NOMO-1 treated with DMSO at 0.1 percent for 48 hours (cell line): ENCODE data around the gene AGTR2.
"Not testable (repeated sequence)": the region's sequence is repeated elsewhere in the genome, so short reads cannot be mapped to it uniquely, and the experiment has no call there.

Experiments
- DNase-seq: peaks from one replicate; lab custom pipeline; 2025; ENCODE audit not compliant: unreplicated experiment; lab: John Stamatoyannopoulos, UW

Gene AGTR2

GRCh38 chrX:116170511-116170910 is at the start of gene AGTR2:
Gene AGTR2 (plus strand): TSS chrX:116170744. CDS start chrX:116172281, 1,537 bp downstream.
- no peak for DNase-seq

DNA sequence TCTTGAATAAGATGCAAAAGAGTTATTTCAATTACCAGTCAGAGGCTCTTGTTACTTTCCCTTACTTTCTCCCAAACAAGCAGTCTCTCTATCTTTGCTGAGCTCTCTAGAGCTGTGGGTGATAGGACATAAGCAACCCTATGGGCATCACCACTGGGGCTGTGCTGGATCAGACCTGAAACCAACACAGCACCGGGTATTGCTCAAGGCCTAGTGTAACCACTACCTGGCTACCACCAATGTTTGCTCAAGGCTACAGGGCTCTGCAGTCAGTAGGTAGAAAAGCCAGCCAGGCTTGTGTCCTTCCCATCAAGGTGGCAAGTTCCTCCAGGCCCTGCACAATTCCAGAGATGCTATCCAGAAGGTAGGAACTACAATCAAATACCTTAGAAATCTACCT is 35.3 kb upstream of the AGTR2 start:
- no peak for DNase-seq

GRCh38 chrX:116141270-116141669 is 29.3 kb upstream of the AGTR2 start:
- DNase-seq, result not testable (repeated sequence)

- DNase-seq, result no peak
Observed at GRCh38 chrX:116142976-116143375, 27.6 kb upstream of the AGTR2 start.

DNA sequence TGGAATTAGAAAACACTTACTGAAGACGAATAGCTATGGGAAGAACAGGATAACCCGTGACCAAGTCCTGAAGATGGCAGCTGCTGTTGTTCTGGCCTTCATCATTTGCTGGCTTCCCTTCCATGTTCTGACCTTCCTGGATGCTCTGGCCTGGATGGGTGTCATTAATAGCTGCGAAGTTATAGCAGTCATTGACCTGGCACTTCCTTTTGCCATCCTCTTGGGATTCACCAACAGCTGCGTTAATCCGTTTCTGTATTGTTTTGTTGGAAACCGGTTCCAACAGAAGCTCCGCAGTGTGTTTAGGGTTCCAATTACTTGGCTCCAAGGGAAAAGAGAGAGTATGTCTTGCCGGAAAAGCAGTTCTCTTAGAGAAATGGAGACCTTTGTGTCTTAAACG is 2.4 kb downstream of the AGTR2 start:
- no peak for DNase-seq

DNA sequence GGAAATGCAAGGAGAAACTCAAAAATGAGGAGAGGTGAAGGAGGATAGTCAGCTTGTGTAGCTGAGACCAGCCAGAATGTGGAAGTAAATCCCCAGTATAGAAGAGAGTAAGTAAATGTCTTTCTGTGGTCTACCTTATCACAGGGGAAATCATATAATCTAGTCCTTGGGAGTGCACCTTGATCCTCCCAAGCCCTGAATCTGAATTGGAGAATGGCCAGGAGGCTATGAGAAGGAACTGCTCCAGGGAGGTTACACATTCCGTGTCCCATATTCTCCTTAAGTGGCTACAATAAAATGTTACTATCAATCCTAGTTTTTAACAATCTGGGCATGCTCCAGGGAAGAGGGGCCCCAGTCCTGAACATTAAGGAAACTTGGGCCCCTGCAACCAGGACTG is 10.8 kb downstream of the AGTR2 start:
- DNase-seq, result no peak

DNA sequence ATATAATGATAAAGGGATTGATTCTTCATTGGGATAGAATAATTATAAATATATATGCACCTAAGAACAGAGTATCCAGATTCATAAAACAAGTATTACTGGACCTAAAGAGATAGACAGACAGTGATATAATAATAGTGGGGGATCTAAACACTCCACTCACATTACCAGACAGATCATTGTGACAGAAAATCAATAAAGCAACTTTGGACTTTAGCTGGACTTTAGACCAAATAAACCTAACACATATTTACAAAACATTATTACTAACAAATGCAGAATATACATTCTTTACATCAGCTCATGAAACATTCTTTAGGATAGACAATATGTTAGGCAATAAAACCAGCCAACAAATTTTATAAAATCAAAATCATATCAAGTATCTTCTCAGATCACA is 14.6 kb downstream of the AGTR2 start:
- no peak for DNase-seq

- DNase-seq, result no peak
Observed at GRCh38 chrX:116194649-116195048, 24.1 kb downstream of the AGTR2 start.

GRCh38 chrX:116198235-116198634 is 27.7 kb downstream of the AGTR2 start:
- DNase-seq, result no peak

DNA sequence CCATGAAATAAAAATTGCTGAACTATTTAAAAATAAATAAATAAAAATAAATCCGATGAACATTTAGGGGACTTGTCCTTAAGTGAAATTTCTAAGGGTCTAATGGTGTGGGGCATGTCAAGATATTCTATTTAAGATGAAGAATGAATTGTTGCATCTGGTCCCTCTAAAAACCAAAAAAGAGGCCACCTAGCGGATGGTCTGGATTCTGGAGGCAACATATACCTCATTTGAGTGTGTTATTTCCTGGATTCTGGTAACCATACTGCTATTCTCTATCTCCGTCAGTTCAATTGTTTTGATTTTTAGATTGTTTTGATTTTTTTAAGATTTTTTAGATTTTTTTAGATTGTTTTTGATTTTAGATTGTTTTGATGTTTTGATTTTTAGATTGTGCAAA is 28.3 kb downstream of the AGTR2 start:
- DNase-seq, result peak; percentile 14

GRCh38 chrX:116204932-116205331 is 34.4 kb downstream of the AGTR2 start:
- DNase-seq, result peak; percentile 31

- DNase-seq, result no peak
Observed at GRCh38 chrX:116213262-116213661, 42.7 kb downstream of the AGTR2 start.

DNA sequence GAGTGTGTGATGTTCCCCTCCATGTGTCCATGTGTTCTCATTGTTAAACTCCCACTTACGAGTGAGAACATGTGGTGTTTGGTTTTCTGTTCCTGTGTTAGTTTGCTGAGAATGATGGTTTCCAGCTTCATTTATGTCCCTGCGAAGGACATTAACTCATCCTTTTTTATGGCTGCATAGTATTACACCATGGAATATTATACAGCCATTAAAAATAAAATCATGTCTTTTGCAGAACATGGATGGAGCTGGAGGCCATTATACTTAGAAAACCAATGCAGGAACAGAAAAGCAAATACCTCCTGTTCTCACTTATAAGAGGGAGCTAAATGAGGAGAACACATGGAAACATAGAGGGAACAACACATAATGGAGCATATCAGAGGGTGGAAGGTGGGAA is 46.5 kb downstream of the AGTR2 start:
- not testable (repeated sequence) for DNase-seq
